ENCODE data around the gene LRP8. TPM values are rescaled to one million over a fixed set of nuclear protein-coding genes. Genes with fewer than 3 reads are reported as not detected.
"Not testable (repeated sequence)": the region's sequence is repeated elsewhere in the genome, so short reads cannot be mapped to it uniquely, and the experiment has no call there.

LRP8 gene
- polyA plus RNA-seq, 4 donors = 3.4 to 11.5 (median 6.3) TPM

DNA sequence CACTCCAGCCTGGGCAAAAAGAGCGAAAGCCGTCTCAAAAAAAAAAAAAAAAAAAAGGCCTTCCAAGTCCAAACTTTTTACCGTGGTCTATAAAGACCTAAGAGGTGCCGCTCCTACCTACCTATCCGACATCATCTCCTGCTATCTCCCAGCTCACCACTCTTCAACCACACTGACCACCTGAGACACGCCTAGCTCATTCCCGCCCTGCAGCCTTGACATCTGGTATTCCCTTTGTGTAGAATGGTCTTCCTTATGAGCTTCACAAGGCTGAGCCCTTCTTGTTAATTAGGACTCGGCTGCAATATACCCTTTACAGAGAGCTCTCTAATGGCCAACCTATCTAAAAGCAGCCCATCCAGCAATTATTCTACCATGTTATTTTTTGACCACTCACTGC, 90.2 kb downstream of the LRP8 start:
- no peak for DNase-seq (ENCODE audit: low read depth in 4 of 4, low spot score in 2 of 4)

DNA sequence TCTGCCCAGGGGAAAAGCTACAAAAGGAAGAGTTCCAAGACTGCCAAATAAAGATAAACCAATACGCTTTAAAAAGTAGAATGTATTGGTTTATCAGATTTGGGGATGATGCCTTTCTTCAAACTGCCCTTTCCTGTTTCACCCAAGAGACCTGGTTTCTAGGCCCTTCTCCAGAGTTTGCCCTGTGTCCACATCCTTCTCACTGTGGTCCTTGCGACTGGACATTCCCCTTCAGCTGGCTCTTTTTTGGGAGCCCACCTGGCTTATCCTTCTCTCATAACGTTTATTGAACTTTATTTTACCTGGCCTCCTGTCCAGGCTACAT, 106.9 kb downstream of the LRP8 start:
- DNase-seq (ENCODE audit: low read depth in 4 of 4, low spot score in 2 of 4) = no peak

DNA sequence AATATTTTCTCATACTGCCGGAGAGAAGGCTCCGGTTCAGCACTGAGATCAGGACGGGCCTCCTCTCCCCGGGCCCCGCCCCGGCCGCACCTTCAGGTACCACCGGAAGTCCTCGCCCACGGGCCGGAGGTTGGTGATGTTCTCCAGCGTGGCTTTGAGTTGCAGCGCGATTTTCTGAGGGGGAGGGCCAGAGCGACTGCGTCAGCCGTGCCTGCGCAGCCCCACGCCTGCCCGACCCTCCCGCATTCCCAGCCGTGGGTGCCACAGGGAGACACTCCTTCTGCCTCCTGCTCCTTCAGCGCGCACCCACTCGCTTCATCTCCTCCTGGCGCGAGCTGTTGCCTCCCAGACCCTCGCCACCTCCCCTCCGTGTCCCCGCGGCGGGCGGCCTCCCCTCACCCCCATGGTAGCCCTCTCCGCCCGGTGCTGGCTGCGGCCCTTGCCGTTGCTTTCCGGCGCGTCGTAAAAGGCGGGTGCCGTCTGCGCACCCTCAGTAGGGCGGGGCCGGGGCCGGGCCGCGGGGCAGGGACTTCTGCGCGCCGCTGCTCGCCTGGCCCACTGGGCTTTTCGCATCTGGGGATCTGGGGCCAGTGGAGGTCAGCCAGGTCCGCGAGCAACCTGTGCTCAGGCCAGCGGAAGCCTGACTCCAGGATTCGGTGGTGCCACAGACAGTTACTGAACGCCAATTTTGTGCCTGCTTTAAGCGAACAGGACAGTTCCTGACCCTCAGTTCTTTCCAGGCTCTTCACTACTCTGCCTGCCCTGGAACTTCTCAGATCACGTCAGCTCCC, 107.5 kb downstream of the LRP8 start, which contains the start of gene CZIB:
Gene CZIB, minus strand, starts transcription at position 464 of the 791 bp plus-strand sequence. Its CDS starts 59 bp downstream, at position 405.
- peak; percentile 75 to 90 (median 83) for DNase-seq (ENCODE audit: low read depth in 4 of 4, low spot score in 2 of 4)

GRCh38 chr1:53219711-53220110, 108.2 kb downstream of the LRP8 start:
- no peak for DNase-seq (ENCODE audit: low read depth in 4 of 4, low spot score in 2 of 4)

DNA sequence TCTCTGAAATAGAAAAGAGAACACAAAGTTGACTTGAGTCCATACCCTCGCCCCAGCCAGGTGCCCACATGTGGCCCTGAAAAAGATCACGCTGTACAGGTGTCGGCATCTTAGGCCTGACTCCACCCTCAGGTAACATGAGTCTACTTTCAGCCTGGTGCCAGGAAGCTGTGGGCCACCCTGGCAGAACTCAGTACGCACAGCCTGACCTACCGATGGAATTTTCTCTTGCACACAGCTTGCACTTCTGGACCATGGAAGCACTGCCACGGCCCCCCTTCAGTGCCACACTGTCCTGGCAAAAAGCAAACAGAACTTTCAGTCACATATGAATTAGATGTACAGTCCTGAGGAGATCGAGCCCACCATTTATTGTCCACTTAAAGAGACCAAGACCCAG, 109.7 kb downstream of the LRP8 start:
- DNase-seq (ENCODE audit: low read depth in 4 of 4, low spot score in 2 of 4) = no peak

- DNase-seq (ENCODE audit: low read depth in 4 of 4, low spot score in 2 of 4) = no peak
These were observed 113.4 kb downstream of the LRP8 start for GRCh38 chr1:53214376-53214940.

GRCh38 chr1:53210954-53211353, 116.9 kb downstream of the LRP8 start:
- DNase-seq (ENCODE audit: low read depth in 4 of 4, low spot score in 2 of 4) = no peak

GRCh38 chr1:53210352-53210751, 117.5 kb downstream of the LRP8 start:
- DNase-seq (ENCODE audit: low read depth in 4 of 4, low spot score in 2 of 4) = no peak

GRCh38 chr1:53207726-53208125, 120.1 kb downstream of the LRP8 start:
- no peak for DNase-seq (ENCODE audit: low read depth in 4 of 4, low spot score in 2 of 4)

DNA sequence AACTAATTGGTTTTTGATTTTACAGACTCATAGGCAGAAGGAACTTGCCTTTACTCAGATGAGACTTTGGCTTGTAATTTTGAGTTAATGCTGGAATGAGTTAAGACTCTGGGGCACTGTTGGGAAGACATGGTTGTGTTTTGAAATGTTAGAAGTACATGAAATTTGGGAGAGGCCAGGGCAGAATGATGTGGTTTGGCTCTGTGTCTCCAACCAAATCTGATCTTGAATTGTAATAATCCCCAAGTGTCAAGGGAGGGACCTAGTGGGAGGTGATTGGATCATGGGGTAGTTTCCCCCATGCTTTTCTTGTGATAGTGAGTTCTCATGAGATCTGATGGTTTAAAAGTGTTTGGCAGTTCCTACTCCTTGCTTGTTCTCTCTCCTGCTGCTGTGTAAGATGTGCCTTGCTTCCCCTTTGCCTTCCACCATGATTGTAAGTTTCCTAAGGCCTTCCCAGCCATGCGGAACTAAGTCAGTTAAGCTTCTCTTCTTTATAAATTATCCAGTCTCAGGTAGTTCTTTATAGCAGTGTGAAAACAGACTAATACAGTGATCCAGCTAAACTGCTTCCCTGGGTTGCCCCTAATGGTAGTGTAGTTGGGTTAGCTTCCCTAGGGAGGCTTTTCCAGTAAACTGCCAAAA, 121.0 kb downstream of the LRP8 start:
- no peak for DNase-seq (ENCODE audit: low read depth in 4 of 4, low spot score in 2 of 4)

GRCh38 chr1:53206083-53206685, 121.7 kb downstream of the LRP8 start:
- DNase-seq (ENCODE audit: low read depth in 4 of 4, low spot score in 2 of 4) = not testable (repeated sequence)

GRCh38 chr1:53205496-53205895, 122.4 kb downstream of the LRP8 start:
- not testable (repeated sequence) for DNase-seq (ENCODE audit: low read depth in 4 of 4, low spot score in 2 of 4)

DNA sequence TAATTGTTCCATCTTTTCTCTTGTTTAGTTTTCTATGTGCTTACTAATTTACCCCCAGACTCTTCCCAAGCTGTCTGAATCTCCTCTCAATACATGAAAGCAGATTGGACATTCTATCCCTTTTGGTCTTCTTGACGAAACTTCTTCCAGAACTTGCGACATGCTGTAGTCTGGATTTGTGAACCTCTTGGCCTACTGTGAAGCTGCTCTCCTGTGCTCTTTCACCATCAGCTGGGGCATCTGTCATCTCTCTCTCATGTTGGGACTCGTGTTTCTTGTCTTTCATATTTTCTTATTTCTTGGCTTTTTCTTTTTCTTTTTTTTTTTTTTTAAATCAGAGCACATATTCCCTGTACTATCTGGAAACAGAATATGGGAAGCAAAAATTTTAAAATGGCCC, 124.4 kb downstream of the LRP8 start:
- DNase-seq (ENCODE audit: low read depth in 4 of 4, low spot score in 2 of 4) = no peak

GRCh38 chr1:53198241-53198651, 129.6 kb downstream of the LRP8 start:
- DNase-seq (ENCODE audit: low read depth in 4 of 4, low spot score in 2 of 4) = no peak

DNA sequence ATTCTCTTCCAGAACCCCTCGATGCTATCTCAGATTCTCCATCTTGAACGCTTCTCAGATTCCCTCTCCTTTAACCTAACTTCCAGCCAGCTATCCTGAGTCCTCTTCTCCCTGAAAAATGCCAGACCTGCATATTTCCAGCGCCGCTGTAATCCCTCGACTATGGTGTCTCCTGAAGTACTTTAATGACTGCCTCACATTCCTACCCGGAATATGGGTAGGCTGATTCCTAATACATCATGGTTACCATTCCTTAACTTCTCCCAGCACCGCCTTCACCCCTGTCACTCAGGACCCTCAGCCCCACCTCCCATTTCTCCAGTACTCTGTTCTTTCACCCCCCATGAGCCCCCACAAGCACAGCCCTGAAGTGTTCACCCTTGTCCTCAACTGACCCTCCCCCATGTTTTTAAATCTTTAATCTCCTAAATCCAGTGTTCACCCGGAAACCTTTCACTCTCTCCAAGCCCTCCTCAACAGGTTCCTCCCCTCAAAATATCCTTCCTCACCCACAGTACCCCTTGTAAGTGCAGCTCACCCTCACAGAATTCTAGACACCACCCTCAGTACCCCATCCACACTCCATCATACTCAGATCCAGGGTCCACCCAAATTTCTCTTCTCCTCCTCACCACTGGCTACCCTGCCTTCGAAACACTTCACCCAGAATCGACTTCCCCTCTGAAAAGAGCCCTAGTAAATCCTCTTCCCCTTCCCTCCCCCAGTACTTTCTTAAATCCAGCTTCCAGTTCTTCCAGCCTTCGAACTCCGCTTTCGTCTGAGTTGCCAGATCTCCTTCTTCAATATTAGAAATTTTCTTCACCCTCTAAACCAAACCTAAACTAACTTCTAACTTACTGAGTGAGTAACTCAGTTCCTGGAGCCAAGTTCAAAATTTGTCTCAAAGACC, 130.3 kb downstream of the LRP8 start:
- no peak for DNase-seq (ENCODE audit: low read depth in 4 of 4, low spot score in 2 of 4)

GRCh38 chr1:53196485-53197290, 131.2 kb downstream of the LRP8 start, which contains the start of gene CPT2:
Gene CPT2, plus strand, starts transcription at chr1:53196824. Its CDS starts 120 bp downstream, at chr1:53196944.
- DNase-seq (ENCODE audit: low read depth in 4 of 4, low spot score in 2 of 4) = peak; percentile 59 to 85 (median 80)

- DNase-seq (ENCODE audit: low read depth in 4 of 4, low spot score in 2 of 4) = no peak
These were observed 131.8 kb downstream of the LRP8 start for GRCh38 chr1:53196017-53196484.

- no peak for DNase-seq (ENCODE audit: low read depth in 4 of 4, low spot score in 2 of 4)
These were observed 132.4 kb downstream of the LRP8 start for GRCh38 chr1:53195246-53196016.

All from left renal cortex interstitium (tissue), 4 donors.